Transverse colon (tissue), 4 donors: ENCODE results near the gene BCO2.

ENCODE experiments used
- CTCF ChIP-seq, 5 experiments: fragments of 200-600 bp in 3 of 5; fragments of 450-650 bp in 2 of 5; sonication (generic) in 3 of 5; IDR thresholded peaks; 1 replicate in 2 of 5; 2 replicates in 3 of 5; pipeline ENCODE4 v1.5.1; 2016 to 2017; ENCODE audit warnings: antibody characterized with exemption in 5 of 5, inconsistent platforms in 3 of 5, mild to moderate bottlenecking in 2 of 5, moderate library complexity in 1 of 5
- POLR2A ChIP-seq: fragments of 450-650 bp; IDR thresholded peaks from one replicate; pipeline ENCODE4 v1.6.1; 2016; ENCODE audit warnings: antibody characterized with exemption, mild to moderate bottlenecking, moderate library complexity
- POLR2AphosphoS5 ChIP-seq, 3 donors: sonication (generic); formaldehyde crosslinking; IDR thresholded peaks; one replicate each; pipeline ENCODE4 v1.6.1; 2016; ENCODE audit warnings: antibody characterized with exemption in 3 of 3

GRCh38 chr11:112156153-112156955, 19.0 kb upstream of the BCO2 start:
- TF ChIP-seq POLR2AphosphoS5 (IDR thresholded peaks at IDR 0.05) (no peak), CTCF (IDR thresholded peaks at IDR 0.05) (no peak), POLR2A (no peak)
